ENCODE data around the gene EFTUD2. TPM values are rescaled to one million over a fixed set of nuclear protein-coding genes. Genes with fewer than 3 reads are reported as not detected.

EFTUD2 gene
- total and polyA plus RNA-seq, 2 of the 13 experiments (the other 11 are each of a cell fraction or from before 2014, with no cell fraction given): 111 to 137 TPM

GRCh38 chr17:44899074-44899782 lies at the start of gene EFTUD2 (continued):
- no peak for TF ChIP-seq ZNF432 (CRISPR knock-in tag; IDR thresholded peaks at IDR 0.05; ENCODE audit: borderline replicate concordance)
- TF ChIP-seq KAT2B (IDR thresholded peaks at IDR 0.05; ENCODE audit: borderline replicate concordance, low read depth, low read length): no peak
- peak; percentile 90 for TF ChIP-seq RBFOX2 (IDR thresholded peaks at IDR 0.05; ENCODE audit: low read depth, low read length)
- TF ChIP-seq CEBPG (CRISPR knock-in tag; IDR thresholded peaks at IDR 0.05): peak; percentile 46; the same call in 1 of the 2 replicates
- TF ChIP-seq RNF2 (conservative IDR thresholded peaks at IDR 0.05; ENCODE audit: low read depth): peak; percentile 90; the same call in 1 of the 2 replicates
- TF ChIP-seq PBX2 (CRISPR knock-in tag; IDR thresholded peaks at IDR 0.05): no peak
- peak; percentile 99 for TF ChIP-seq ZNF605 (CRISPR knock-in tag; IDR thresholded peaks at IDR 0.05)
- TF ChIP-seq ZFP82 (CRISPR knock-in tag; IDR thresholded peaks at IDR 0.05; ENCODE audit: borderline replicate concordance): no peak
- no peak for TF ChIP-seq CEBPZ (IDR thresholded peaks at IDR 0.05; ENCODE audit: low read length)
- TF ChIP-seq, protein P1, sequence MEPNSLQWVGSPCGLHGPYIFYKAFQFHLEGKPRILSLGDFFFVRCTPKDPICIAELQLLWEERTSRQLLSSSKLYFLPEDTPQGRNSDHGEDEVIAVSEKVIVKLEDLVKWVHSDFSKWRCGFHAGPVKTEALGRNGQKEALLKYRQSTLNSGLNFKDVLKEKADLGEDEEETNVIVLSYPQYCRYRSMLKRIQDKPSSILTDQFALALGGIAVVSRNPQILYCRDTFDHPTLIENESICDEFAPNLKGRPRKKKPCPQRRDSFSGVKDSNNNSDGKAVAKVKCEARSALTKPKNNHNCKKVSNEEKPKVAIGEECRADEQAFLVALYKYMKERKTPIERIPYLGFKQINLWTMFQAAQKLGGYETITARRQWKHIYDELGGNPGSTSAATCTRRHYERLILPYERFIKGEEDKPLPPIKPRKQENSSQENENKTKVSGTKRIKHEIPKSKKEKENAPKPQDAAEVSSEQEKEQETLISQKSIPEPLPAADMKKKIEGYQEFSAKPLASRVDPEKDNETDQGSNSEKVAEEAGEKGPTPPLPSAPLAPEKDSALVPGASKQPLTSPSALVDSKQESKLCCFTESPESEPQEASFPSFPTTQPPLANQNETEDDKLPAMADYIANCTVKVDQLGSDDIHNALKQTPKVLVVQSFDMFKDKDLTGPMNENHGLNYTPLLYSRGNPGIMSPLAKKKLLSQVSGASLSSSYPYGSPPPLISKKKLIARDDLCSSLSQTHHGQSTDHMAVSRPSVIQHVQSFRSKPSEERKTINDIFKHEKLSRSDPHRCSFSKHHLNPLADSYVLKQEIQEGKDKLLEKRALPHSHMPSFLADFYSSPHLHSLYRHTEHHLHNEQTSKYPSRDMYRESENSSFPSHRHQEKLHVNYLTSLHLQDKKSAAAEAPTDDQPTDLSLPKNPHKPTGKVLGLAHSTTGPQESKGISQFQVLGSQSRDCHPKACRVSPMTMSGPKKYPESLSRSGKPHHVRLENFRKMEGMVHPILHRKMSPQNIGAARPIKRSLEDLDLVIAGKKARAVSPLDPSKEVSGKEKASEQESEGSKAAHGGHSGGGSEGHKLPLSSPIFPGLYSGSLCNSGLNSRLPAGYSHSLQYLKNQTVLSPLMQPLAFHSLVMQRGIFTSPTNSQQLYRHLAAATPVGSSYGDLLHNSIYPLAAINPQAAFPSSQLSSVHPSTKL (CRISPR knock-in tag; IDR thresholded peaks at IDR 0.05): peak; percentile 81
- TF ChIP-seq PTBP1 (IDR thresholded peaks at IDR 0.05; ENCODE audit: low read depth, low read length, poor library complexity, severe bottlenecking): no peak
- TF ChIP-seq NFE2L1 (CRISPR knock-in tag; IDR thresholded peaks at IDR 0.05; ENCODE audit: borderline replicate concordance): no peak; the same call in 1 of the 2 replicates
- peak; percentile 100 for TF ChIP-seq KMT2A (CRISPR knock-in tag; IDR thresholded peaks at IDR 0.05)
- TF ChIP-seq HOXA7 (CRISPR knock-in tag; IDR thresholded peaks at IDR 0.05): peak; percentile 81; the same call in 1 of the 2 replicates
- TF ChIP-seq, protein P2, sequence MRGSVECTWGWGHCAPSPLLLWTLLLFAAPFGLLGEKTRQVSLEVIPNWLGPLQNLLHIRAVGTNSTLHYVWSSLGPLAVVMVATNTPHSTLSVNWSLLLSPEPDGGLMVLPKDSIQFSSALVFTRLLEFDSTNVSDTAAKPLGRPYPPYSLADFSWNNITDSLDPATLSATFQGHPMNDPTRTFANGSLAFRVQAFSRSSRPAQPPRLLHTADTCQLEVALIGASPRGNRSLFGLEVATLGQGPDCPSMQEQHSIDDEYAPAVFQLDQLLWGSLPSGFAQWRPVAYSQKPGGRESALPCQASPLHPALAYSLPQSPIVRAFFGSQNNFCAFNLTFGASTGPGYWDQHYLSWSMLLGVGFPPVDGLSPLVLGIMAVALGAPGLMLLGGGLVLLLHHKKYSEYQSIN (CRISPR knock-in tag; IDR thresholded peaks at IDR 0.05; ENCODE audit: borderline replicate concordance): no peak
- no peak for TF ChIP-seq SYNCRIP (IDR thresholded peaks at IDR 0.05; ENCODE audit: insufficient read depth, low read depth, low read length)
- TF ChIP-seq KLF12 (CRISPR knock-in tag; IDR thresholded peaks at IDR 0.05; ENCODE audit: borderline replicate concordance): no peak; the same call in none of the 2 replicates
- TF ChIP-seq ZNF253 (CRISPR knock-in tag; IDR thresholded peaks at IDR 0.05; ENCODE audit: borderline replicate concordance): no peak
- peak; percentile 92 for TF ChIP-seq KDM3A (CRISPR knock-in tag; IDR thresholded peaks at IDR 0.05; ENCODE audit: low read depth)
- peak; percentile 90; the same call in 1 of the 2 replicates for TF ChIP-seq EEA1 (CRISPR knock-in tag; IDR thresholded peaks at IDR 0.05; ENCODE audit: borderline replicate concordance)
